Inflammatory macrophage (primary cell): ENCODE results near the gene PCDHB5.
"Not testable (repeated sequence)": the region's sequence is repeated elsewhere in the genome, so short reads cannot be mapped to it uniquely, and the experiment has no call there.

Experiments
- DNase-seq, 2 donors: peaks; one replicate each; pipeline ENCODE4 v3.0.0-alpha.2; 2020 to 2022
- total RNA-seq, 18 experiments: gene quantifications; one replicate each; lab custom pipeline; 2026; ENCODE audit warnings: mixed read lengths in 6 of 18, inconsistent platforms in 2 of 18; lab: John Stamatoyannopoulos, UW

The PCDHB5 gene
- 0 to 0.06 (median 0) reads per million in 18 experiments for total RNA-seq

DNA sequence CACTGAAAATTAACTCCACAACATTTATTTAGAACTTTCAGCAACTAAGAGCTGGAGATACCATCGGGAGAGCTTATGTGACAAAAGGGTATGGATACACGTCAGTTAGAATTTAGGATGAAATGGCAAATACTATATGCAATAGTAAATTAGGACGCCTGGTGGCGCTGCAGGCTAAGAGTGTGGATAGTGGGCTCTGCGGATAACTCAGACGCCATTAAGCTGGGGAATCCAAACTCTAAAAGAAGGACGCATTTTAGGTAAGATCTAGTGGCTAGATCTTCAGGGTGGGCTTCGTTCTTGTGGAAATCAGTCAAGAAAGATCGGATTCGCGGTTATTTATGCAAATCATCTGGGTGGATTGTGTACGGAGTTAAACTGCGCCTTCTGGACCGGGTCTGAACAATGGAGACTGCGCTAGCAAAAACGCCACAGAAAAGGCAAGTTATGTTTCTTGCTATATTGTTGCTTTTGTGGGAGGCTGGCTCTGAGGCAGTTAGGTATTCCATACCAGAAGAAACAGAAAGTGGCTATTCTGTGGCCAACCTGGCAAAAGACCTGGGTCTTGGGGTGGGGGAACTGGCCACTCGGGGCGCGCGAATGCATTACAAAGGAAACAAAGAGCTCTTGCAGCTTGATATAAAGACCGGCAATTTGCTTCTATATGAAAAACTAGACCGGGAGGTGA lies at the start of gene PCDHB5:
TSS of gene PCDHB5 (plus strand) at position 177 of the 688 bp plus-strand sequence. CDS start at position 406, 229 bp downstream.
- no peak for DNase-seq

DNA sequence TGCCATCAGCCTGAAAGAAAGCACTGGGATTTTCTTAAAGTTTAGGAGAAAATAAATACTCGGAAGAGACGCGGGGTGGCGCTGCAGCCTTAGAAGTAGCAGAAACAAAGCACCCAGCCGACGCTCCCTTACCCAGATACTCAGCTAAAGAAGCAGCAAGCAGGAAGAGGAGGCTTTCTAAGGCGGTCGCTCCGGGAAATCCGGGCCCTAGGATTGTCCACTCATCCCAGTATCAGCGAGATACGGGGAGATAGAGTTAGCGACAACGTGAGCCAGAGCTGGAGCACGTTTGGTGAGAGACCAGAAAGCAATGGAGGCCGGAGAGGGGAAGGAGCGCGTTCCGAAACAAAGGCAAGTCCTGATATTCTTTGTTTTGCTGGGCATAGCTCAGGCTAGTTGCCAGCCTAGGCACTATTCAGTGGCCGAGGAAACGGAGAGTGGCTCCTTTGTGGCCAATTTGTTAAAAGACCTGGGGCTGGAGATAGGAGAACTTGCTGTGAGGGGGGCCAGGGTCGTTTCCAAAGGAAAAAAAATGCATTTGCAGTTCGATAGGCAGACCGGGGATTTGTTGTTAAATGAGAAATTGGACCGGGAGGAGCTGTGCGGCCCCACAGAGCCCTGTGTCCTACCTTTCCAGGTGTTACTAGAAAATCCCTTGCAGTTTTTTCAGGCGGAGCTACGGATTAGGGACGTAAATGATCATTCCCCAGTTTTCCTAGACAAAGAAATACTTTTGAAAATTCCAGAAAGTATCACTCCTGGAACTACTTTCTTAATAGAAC lies 40.3 kb upstream of the PCDHB5 start, which contains the start of gene PCDHB2:
TSS of gene PCDHB2 (plus strand) at position 135 of the 782 bp plus-strand sequence. CDS start at position 311, 176 bp downstream.
- DNase-seq, result no peak

DNA sequence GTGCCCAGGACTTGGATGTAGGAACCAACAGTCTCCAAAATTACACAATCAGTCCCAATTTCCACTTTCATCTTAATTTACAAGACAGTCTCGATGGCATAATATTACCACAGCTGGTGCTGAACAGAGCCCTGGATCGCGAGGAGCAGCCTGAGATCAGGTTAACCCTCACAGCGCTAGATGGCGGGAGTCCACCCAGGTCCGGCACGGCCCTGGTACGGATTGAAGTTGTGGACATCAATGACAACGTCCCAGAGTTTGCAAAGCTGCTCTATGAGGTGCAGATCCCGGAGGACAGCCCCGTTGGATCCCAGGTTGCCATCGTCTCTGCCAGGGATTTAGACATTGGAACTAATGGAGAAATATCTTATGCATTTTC lies 39.8 kb upstream of the PCDHB5 start:
- no peak for DNase-seq

DNA sequence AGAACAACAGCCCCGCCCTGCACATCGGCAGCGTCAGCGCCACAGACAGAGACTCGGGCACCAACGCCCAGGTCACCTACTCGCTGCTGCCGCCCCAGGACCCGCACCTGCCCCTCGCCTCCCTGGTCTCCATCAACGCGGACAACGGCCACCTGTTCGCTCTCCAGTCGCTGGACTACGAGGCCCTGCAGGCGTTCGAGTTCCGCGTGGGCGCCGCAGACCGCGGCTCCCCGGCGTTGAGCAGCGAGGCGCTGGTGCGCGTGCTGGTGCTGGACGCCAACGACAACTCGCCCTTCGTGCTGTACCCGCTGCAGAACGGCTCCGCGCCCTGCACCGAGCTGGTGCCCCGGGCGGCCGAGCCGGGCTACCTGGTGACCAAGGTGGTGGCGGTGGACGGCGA lies 38.8 kb upstream of the PCDHB5 start:
- not testable (repeated sequence) for DNase-seq

DNA sequence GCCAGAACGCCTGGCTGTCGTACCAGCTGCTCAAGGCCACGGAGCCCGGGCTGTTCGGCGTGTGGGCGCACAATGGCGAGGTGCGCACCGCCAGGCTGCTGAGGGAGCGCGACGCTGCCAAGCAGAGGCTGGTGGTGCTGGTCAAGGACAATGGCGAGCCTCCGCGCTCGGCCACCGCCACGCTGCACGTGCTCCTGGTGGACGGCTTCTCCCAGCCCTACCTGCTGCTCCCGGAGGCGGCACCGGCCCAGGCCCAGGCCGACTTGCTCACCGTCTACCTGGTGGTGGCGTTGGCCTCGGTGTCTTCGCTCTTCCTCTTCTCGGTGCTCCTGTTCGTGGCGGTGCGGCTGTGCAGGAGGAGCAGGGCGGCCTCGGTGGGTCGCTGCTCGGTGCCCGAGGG lies 38.4 kb upstream of the PCDHB5 start:
- not testable (repeated sequence) for DNase-seq

DNA sequence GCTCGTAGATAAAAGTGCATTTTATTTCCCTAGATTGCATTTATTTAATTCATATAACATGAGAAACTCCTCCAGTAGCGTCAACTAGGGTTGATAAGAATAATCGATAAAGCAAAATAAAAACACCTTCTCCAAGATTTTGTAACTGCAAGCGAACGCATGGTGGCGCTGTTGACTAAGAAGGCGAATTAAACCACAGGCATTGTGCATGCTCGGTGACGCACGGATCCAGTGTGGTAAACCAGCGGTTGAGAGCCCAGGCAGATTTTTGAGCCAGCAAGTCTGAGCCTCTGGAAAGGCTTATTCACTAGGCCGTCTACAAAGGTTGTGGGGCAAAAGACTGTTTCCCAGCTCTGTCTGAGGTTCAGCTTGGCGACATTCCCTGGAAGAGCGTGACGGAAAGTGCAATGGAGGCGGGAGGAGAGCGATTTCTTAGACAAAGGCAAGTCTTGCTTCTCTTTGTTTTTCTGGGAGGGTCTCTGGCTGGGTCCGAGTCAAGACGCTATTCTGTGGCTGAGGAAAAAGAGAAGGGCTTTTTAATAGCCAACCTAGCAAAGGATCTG lies 34.7 kb upstream of the PCDHB5 start, which contains the start of gene PCDHB3:
TSS of gene PCDHB3 (plus strand) at position 231 of the 563 bp plus-strand sequence. CDS start at position 408, 177 bp downstream.
- DNase-seq, result peak in 1 of 2 donors; percentile 0

DNA sequence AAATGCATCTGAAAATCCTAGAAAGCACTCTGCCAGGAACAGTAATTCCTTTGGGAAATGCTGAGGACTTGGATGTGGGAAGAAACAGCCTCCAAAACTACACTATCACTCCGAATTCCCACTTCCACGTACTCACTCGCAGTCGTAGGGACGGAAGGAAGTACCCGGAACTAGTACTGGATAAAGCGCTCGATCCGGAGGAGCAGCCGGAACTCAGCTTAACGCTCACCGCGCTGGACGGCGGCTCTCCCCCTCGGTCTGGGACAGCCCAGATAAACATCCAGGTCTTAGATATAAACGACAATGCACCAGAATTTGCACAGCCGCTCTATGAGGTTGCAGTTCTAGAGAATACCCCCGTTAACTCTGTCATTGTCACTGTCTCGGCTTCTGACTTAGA lies 33.9 kb upstream of the PCDHB5 start:
- no peak for DNase-seq

DNA sequence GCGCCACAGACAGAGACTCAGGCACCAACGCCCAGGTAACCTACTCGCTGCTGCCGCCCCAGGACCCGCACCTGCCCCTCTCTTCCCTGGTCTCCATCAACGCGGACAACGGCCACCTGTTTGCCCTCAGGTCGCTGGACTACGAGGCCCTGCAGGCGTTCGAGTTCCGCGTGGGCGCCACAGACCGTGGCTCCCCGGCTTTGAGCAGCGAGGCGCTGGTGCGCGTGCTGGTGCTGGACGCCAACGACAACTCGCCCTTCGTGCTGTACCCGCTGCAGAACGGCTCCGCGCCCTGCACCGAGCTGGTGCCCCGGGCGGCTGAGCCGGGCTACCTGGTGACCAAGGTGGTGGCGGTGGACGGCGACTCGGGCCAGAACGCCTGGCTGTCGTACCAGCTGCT lies 32.9 kb upstream of the PCDHB5 start:
- DNase-seq, result not testable (repeated sequence)

DNA sequence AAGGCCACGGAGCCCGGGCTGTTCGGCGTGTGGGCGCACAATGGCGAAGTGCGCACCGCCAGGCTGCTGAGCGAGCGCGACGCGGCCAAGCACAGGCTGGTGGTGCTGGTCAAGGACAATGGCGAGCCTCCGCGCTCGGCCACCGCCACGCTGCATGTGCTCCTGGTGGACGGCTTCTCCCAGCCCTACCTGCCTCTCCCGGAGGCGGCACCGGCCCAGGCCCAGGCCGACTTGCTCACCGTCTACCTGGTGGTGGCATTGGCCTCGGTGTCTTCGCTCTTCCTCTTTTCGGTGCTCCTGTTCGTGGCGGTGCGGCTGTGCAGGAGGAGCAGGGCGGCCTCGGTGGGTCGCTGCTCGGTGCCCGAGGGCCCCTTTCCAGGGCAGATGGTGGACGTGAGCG lies 32.5 kb upstream of the PCDHB5 start:
- not testable (repeated sequence) for DNase-seq

DNA sequence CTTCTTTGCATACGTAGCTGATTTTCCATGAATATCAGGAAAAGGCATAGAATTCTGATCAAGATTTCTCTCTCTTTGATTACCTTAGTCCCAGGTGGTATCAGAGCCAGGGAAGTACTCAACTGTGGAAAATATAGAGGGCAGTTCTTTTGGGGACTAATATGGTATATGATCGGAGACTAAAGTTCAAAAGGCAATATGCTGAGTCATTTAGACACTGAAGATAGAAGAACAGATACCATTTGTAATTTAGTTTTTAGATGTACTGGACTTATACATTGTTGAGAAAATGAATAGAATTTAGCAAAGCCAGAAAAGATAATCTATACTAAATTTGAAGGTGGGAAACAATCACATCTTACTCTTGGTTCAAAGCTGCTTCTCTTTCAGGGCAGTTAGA lies 29.7 kb upstream of the PCDHB5 start:
- DNase-seq, result no peak

DNA sequence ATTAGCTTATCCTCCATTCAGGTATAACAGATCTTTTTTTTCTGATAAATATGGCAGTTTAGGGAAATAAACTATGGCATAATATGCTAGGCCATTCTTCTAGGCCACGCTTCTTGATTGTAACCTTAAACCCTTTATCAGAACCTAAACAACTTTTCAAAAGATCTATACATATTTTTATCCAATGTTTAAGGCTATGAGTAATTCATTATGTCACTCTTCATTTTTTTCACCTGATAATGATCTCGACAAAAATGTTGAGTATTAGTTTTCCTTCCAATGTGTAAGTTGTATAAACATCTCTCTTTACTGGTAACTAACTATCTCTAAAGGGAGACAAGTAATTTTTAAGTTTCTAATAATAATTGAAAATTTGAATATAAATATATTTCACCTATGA lies 15.8 kb upstream of the PCDHB5 start:
- no peak for DNase-seq

DNA sequence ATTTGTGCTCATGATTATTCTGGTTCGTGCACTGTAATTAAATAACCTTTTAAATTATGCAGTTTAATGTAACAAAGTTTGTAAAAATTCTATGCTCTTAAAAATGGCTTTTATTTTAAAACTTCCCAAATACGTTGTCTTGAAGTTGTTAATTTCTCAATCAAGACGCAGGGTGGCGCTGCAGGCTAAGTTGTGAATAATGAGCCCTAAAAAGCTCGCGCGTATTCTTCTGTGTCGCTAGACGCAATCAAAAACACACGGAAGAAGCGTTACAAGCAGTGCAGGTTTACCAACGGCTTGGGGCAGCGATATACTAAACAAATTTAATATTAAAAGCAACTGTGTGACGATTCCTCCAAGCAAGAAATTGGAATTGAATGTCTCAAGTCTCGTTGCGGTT lies 13.4 kb upstream of the PCDHB5 start, which contains the start of gene PCDHB4:
TSS of gene PCDHB4 (plus strand) at position 256 of the 400 bp plus-strand sequence. CDS start 181 bp downstream, outside the sequence.
- no peak for DNase-seq

DNA sequence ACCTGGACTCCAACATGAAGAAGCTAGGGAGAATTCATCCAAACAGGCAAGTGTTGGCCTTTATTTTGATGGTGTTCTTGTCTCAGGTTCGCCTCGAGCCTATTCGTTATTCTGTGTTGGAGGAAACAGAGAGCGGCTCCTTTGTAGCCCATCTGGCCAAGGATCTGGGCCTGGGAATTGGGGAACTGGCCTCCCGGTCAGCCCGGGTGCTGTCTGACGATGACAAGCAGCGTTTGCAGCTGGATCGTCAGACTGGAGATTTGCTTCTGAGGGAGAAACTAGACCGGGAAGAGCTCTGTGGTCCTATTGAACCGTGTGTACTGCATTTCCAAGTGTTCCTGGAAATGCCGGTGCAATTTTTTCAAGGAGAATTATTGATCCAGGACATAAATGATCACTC lies 13.0 kb upstream of the PCDHB5 start:
- DNase-seq, result no peak

DNA sequence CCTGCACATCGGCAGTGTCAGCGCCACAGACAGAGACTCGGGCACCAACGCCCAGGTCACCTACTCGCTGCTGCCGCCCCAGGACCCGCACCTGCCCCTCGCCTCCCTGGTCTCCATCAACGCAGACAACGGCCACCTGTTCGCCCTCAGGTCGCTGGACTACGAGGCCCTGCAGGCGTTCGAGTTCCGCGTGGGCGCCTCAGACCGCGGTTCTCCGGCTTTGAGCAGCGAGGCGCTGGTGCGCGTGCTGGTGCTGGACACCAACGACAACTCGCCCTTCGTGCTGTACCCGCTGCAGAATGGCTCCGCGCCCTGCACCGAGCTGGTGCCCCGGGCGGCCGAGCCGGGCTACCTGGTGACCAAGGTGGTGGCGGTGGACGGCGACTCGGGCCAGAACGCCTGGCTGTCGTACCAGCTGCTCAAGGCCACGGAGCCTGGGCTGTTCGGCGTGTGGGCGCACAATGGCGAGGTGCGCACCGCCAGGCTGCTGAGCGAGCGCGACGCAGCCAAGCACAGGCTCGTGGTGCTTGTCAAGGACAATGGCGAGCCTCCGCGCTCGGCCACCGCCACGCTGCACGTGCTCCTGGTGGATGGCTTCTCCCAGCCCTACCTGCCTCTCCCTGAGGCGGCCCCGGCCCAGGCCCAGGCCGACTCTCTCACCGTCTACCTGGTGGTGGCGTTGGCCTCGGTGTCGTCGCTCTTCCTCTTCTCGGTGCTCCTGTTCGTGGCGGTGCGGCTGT lies 11.4 kb upstream of the PCDHB5 start:
- not testable (repeated sequence) for DNase-seq

DNA sequence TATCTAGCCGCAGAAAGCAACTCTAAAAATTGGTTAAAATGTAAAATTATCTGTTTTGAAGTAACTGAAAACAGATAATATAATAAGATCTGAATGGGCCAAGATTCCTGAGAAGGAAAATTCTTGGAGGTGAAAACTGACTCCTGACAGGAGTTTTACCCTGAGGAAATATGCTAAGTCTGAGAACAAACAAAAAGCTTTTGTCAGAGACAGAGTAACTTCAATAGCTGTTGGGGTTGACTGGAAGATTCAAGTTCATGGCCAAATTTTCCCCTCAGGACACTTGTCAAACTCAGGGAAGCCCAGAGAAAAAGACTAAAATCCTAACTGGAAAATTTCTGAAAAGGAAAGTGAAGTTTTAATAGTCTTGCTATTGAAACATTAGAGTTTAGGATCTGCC lies 7.7 kb upstream of the PCDHB5 start:
- no peak for DNase-seq

DNA sequence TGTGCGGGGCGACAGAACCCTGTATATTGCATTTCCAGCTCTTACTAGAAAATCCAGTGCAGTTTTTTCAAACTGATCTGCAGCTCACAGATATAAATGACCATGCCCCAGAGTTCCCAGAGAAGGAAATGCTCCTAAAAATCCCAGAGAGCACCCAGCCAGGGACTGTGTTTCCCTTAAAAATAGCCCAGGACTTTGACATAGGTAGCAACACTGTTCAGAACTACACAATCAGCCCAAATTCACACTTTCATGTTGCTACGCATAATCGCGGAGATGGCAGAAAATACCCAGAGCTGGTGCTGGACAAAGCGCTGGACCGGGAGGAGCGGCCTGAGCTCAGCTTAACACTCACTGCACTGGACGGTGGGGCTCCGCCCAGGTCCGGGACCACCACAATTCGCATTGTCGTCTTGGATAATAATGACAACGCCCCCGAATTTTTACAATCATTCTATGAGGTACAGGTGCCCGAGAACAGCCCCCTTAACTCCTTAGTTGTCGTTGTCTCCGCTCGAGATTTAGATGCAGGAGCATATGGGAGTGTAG lies 786 bp downstream of the PCDHB5 start:
- no peak for DNase-seq

DNA sequence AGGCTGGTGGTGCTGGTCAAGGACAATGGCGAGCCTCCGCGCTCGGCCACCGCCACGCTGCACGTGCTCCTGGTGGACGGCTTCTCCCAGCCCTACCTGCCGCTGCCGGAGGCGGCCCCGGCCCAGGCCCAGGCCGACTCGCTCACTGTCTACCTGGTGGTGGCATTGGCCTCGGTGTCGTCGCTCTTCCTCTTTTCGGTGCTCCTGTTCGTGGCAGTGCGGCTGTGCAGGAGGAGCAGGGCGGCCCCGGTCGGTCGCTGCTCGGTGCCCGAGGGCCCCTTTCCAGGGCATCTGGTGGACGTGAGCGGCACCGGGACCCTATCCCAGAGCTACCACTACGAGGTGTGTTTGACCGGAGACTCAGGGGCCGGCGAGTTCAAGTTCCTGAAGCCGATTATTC lies 2.3 kb downstream of the PCDHB5 start:
- DNase-seq, result not testable (repeated sequence)

DNA sequence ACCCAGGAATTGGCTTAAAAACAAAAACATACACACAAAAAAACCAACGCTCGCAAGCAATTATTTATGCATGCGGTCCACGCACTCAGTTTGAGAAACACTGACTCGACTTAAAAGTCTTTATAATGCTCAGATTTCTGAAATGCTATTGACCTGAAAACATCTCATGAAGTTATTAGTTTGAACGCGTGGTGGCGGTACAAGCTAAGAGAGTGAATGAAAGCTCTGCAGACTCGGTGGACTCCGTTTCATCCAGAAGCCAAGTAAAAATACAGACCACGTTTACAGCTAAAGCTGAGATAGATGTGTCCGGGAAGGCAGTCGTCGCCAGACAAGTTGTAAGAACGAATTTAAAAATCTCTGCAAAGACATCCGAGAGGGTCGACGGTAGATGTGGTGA lies 14.8 kb downstream of the PCDHB5 start, which contains the start of gene PCDHB6:
TSS of gene PCDHB6 (plus strand) at position 246 of the 400 bp plus-strand sequence. CDS start 201 bp downstream, outside the sequence.
- no peak for DNase-seq

DNA sequence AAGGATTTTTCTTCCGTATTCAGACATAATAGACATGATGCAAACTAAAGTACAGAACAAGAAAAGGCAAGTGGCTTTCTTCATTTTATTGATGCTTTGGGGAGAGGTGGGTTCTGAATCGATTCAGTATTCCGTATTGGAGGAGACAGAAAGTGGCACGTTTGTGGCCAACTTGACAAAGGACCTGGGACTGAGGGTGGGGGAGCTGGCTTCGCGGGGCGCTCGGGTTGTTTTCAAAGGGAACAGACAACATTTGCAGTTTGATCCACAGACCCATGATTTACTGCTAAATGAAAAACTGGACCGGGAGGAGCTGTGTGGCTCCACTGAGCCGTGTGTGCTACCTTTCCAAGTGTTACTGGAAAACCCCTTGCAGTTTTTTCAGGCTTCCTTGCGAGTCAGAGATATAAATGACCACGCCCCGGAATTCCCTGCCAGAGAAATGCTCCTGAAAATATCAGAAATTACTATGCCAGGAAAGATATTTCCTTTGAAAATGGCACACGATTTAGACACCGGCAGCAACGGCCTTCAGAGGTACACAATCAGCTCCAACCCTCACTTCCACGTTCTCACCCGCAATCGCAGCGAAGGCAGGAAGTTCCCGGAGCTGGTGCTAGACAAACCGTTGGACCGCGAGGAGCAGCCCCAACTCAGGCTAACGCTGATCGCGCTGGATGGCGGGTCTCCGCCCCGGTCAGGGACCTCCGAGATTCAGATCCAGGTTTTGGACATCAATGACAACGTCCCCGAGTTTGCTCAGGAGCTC lies 15.4 kb downstream of the PCDHB5 start:
- DNase-seq, result no peak

DNA sequence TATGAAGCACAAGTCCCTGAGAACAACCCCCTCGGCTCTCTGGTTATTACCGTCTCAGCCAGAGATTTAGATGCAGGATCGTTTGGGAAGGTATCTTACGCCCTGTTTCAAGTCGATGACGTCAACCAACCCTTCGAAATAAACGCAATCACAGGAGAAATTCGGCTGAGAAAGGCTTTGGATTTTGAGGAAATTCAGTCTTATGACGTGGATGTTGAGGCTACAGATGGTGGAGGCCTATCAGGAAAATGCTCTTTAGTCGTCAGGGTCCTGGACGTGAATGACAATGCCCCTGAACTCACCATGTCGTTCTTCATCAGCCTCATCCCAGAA lies 16.0 kb downstream of the PCDHB5 start:
- no peak for DNase-seq

DNA sequence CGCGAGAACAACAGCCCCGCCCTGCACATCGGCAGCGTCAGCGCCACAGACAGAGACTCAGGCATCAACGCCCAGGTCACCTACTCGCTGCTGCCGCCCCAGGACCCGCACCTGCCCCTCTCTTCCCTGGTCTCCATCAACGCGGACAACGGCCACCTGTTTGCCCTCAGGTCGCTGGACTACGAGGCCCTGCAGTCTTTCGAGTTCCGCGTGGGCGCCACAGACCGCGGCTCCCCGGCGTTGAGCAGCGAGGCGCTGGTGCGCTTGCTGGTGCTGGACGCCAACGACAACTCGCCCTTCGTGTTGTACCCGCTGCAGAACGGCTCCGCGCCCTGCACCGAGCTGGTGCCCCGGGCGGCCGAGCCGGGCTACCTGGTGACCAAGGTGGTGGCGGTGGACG lies 16.6 kb downstream of the PCDHB5 start:
- DNase-seq, result not testable (repeated sequence)
